ENCODE measurements around the gene PTPRD.
"Not testable (repeated sequence)": the region's sequence is repeated elsewhere in the genome, so short reads cannot be mapped to it uniquely, and the experiment has no call there.

Gene PTPRD

GRCh38 chr9:9002826-9003583 lies 1609.8 kb downstream of the PTPRD start:
- DNase-seq (ENCODE audit: low read depth, low spot score) = no peak
- no peak overlapping the region for H3K27ac ChIP-seq

DNA sequence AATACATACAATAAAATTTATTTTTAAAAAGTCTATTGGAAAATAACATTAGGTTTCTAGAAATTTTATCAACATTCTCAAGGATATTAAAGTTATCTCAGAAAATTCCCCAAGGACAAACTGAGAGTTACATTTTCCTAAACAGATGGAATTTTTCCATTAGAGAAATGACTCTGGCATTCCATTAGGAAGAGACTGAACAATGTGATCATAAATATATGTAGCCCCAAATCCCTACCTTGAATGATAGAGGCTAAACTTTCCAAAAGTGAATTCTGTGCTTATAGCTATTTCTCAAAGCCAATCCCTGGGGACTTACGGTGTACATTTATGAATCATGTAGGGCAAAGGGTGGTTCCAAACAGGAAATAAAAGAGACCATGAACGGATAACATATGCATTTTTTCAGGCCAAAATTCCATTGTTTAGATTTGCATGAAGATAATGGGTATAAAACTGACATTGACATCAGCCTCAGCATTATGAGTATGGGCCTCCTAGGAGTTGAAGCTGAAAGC lies 1632.2 kb downstream of the PTPRD start:
- no peak for DNase-seq (ENCODE audit: low read depth, low spot score)
- no peak overlapping the region for H3K27ac ChIP-seq

- no peak for DNase-seq (ENCODE audit: low read depth, low spot score)
- no peak overlapping the region for H3K27ac ChIP-seq
Measured at GRCh38 chr9:8978334-8978733, 1634.5 kb downstream of the PTPRD start.

DNA sequence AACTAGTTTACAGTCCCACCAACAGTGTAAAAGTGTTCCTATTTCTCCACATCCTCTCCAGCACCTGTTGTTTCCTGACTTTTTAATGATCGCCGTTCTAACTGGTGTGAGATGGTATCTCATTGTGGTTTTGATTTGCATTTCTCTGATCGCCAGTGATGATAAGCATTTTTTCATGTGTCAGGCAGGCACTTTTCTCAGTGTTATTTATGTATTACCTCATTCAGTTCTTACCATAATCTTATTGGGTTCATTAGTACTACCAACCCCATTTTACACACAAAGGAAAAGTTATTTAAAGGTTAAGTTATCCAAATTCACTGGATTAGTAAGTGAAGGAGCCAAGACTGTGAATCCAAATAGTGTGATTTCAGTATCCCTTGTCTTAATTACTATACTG lies 1644.5 kb downstream of the PTPRD start:
- H3K27ac ChIP-seq; DNase-seq (ENCODE audit: low read depth, low spot score): not testable (repeated sequence)

GRCh38 chr9:8963885-8964284 lies 1648.9 kb downstream of the PTPRD start:
- no peak for DNase-seq (ENCODE audit: low read depth, low spot score)
- no peak overlapping the region for H3K27ac ChIP-seq

DNA sequence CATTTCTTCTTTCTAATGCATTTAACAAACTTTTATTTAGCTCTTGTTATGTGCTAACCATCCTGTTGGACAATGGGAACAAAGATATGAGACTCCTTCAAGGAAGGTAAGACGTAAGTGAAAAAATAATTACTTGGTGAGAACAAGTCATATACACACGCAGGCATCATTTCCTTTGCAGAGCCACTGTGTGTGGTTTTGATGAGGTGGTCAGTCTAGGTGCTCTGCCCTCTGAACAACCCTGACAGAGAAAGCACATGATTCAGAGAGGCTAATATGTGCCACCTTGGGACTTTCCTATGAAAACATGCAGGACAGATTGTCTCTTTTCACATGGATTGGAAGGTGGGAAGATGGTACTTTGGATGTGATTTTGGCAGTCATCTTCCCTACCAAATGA lies 1650.7 kb downstream of the PTPRD start:
- H3K27ac ChIP-seq = no peak overlapping the region
- DNase-seq (ENCODE audit: low read depth, low spot score) = no peak

DNA sequence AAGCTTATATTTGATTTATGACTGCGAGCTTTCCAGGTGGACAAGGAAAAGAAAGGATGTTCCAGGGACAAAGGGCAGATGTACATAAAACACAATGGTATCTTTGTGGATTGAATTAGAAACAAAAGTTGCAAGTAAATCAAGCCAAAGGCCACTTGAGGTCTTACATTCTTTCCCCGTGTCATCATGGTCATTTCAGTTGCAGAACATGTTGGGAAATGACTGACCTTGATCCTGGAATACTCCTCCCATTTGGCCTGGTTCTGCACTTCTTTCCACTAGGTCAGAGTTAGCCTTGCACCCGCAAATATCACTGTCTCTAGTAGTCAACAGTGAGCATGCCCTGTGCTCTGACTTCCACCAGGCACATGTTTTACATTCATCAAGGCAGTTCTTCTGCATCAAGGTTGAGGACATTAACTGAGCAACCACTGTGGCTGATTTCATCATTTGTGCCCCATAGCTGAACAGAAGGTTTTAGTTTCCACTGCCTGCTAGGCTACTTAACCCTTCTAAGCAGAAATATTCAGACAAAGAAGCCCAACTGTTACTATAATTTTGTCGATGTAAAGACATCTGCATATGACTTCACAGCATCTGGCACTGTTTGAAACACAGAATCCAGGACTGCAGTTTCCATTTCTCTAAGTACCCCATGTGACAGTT lies 1651.5 kb downstream of the PTPRD start:
- no peak overlapping the region for H3K27ac ChIP-seq
- no peak for DNase-seq (ENCODE audit: low read depth, low spot score)

DNA sequence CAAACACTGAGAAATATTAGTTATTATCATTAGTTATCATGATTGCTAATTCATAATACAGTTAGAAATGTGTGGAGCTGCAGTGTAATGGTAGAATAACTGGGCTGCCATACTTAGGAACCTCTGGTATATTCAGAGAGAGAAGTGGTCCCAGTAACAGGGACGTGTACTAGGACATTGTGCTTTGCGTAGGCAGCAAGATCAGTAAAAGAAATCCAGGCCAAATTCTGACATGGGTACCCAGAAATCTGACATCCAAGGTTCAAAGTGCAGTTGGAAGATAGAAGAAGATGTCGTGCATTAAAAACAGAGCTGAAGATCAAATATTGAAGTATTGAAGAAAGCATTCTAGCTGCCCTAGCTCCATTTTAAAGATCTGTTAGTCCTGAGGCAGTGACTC lies 1652.5 kb downstream of the PTPRD start:
- no peak overlapping the region for H3K27ac ChIP-seq
- DNase-seq (ENCODE audit: low read depth, low spot score) = no peak

- DNase-seq (ENCODE audit: low read depth, low spot score) = no peak
- no peak overlapping the region for H3K27ac ChIP-seq
Measured at GRCh38 chr9:8958358-8958757, 1654.4 kb downstream of the PTPRD start.

DNA sequence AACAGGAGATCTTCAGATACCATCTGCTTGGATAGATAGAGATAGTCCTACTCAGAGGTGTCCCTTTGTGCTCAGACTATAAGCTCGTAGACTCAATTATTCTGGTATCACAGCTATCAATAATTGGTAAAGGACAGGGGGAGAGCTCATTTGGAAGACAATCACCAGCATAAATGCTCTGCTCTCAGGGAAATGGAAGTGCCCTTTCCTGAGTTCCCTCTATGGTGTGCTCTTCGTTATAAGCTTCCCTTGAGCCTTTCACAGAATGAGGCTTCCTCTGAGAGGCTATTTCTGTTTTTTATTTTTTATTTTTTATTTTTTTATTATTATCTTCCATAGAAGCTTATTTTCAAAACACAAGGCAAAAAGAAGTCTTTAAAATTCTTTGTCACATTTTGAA lies 1657.5 kb downstream of the PTPRD start:
- H3K27ac ChIP-seq = no peak overlapping the region
- DNase-seq (ENCODE audit: low read depth, low spot score) = no peak

DNA sequence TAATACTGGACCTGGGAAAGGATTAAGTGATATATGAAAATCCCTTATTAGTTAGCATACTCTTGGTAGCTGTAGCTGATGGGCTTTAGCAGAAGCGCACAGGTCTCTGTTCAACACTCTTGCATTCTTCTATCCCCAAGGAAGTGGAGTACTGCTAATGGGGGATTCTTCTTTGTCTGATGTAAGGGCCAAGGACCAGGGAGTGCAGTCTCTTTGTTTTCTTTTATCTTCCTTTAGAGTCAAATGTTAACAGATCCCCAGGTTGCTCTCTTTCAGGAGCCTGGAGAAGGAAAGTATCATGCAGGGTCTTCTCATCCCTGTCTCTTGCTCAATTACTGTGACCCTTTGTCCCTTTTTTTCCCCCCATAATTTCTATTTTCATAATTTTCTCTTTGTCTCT lies 1666.3 kb downstream of the PTPRD start:
- DNase-seq (ENCODE audit: low read depth, low spot score) = no peak
- H3K27ac ChIP-seq = no peak overlapping the region

GRCh38 chr9:8943392-8943791 lies 1669.4 kb downstream of the PTPRD start:
- H3K27ac ChIP-seq = no peak overlapping the region
- DNase-seq (ENCODE audit: low read depth, low spot score) = no peak

- H3K27ac ChIP-seq = no peak overlapping the region
- DNase-seq (ENCODE audit: low read depth, low spot score) = no peak
Measured at GRCh38 chr9:8940650-8941049, 1672.2 kb downstream of the PTPRD start.

DNA sequence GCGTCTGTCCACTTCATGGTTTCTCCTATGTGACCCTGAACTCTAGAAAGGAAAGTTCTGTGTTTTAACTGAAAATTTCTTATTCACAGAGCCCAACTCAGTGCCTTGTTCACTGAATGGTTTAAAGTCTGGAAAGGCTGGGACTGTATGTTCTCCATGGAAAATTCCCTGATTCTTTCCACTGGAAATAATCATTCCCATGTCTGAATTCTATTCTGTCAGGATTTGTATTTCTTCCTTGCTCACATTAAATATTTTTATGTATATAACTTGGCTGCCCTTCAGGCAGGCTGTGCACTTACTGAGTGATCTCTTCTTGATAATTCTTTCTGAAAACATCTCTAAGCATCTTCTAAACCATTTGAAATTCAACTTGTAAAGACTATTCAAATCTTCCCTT lies 1686.3 kb downstream of the PTPRD start:
- no peak for DNase-seq (ENCODE audit: low read depth, low spot score)
- H3K27ac ChIP-seq = no peak overlapping the region

- no peak for DNase-seq (ENCODE audit: low read depth, low spot score)
- no peak overlapping the region for H3K27ac ChIP-seq
Measured at GRCh38 chr9:8924562-8924961, 1688.2 kb downstream of the PTPRD start.

DNA sequence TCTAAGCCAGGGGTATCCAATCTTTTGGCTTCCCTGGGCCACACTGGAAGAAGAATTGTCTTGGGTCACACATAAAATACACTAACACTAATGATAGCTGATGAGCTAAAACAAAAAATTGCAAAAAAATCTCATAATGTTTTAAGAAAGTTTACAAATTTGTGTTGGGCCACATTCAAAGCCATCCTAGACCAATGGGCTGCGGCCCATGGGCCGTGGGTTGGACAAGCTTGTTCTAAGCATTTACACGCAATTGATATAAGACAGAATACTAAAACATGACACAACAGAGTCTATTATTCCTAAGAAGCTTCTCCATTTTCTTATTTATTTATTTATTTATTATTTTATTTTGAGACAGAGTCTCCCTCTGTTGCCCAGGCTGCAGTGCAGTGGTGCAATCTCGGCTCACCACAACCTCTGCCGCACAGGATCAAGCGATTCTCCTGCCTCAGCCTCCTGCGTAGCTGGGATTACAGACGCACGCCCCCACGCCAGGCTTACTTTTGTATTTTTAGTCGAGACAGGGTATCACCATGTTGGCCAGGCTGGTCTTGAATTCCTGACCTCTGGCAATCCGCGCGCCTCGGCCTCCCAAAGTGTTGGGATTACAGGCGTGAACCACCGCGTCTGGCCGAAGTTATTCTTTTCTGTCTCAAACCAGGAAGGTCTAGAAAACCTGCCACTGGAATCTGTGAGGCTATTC lies 1692.2 kb downstream of the PTPRD start:
- not testable (repeated sequence) for H3K27ac ChIP-seq; DNase-seq (ENCODE audit: low read depth, low spot score)

DNA sequence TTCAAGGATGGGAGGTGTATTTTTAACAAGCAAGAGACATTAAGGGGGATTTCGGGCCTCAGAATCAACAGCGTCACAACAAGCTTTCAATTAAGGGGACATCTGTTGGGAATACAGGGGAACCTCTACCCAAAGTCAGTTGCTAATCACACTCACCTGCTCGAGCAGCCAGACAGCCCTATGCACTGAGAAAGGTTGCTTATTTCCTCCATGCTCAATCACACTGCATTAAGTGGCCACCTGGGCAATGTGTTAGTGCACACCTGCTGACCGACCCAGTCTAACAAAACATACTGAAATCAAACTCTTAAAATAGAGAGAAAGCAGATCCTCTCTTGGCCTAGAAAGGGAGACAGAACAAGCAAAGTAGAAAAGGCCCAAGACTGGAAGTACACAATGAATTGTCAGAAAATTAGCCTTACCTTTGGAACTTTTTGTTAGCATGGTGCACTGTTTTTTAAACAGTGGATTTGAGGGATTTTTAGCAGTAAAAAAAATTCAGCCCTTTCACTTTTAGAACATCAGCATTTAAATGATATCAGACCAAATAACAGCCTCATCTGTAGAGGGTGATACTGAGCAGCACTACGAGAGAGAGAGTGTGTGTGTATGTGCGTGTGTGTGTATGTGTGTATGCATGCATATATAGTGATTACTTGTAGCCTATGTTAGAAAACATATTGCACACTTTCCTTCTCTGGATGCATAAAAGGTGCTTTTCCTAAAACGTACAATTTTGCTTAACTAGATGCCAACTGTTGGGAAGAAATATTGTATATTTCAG lies 1694.7 kb downstream of the PTPRD start:
- no peak for DNase-seq (ENCODE audit: low read depth, low spot score)
- H3K27ac ChIP-seq = no peak overlapping the region

GRCh38 chr9:8916771-8917170 lies 1696.0 kb downstream of the PTPRD start:
- no peak for DNase-seq (ENCODE audit: low read depth, low spot score)

GRCh38 chr9:8907868-8908267 lies 1704.9 kb downstream of the PTPRD start:
- no peak overlapping the region for H3K27ac ChIP-seq
- DNase-seq (ENCODE audit: low read depth, low spot score) = no peak

More at GRCh38 chr9:8916771-8917170, 1696.0 kb downstream of the PTPRD start:
- no peak overlapping the region for H3K27ac ChIP-seq

DNA sequence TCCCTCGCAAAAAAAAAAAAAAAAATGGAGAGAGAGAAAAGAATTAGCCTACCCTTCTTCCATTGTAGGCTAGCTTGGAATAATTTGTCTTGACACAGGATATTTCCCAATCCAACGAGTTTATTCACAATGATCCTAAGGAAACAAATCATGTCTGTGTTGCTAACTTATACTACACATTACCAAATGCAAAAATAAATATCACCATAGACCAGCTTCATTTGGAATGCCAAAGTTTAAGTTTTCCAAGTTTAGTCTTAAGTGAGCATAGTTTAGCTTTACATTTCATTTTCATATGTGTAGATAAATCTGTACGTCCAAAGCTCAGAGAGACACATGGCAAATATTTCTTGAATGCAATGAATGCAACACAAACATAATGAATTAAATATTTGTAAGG lies 1707.1 kb downstream of the PTPRD start:
- H3K27ac ChIP-seq = no peak overlapping the region
- no peak for DNase-seq (ENCODE audit: low read depth, low spot score)
